K562 (cell line): Measurements from ENCODE around the gene PGD. TPM values are rescaled to one million over a fixed set of nuclear protein-coding genes. Genes with fewer than 3 reads are reported as not detected.
A peak's percentile ranks its signal among the peaks of the same experiment; 100 is the strongest.

Experiments used
- ARID3B ChIP-seq: fragments of 250-450 bp; sonication (Bioruptor Pico); IDR thresholded peaks from 2 replicates; pipeline ENCODE4 v1.4.0; 2020; ENCODE audit warnings: borderline replicate concordance
- CEBPG ChIP-seq, 3 experiments: fragments of 200-800 bp in 1 of 3; sonication (Bioruptor generic) in 1 of 3; sonication (generic) in 1 of 3; formaldehyde crosslinking in 1 of 3; IDR thresholded peaks in 2 of 3; conservative IDR thresholded peaks in 1 of 3; 2 replicates each; pipeline versions ENCODE4 v1.6.1 to v1.8.0; 2016 to 2022; ENCODE audit warnings: missing compliant biosample characterization in 2 of 3, missing genetic modification characterization in 2 of 3, mild to moderate bottlenecking in 1 of 3, missing genetic modification reagents in 1 of 3
- ELF1 ChIP-seq: fragments of 200-800 bp; sonication (Bioruptor generic); IDR thresholded peaks from 2 replicates; pipeline ENCODE4 v1.6.1; 2016; ENCODE audit warnings: missing genetic modification characterization, missing compliant biosample characterization
- EP300 ChIP-seq: IDR thresholded peaks from 2 replicates; pipeline ENCODE4 v1.6.1; 2012; ENCODE audit warnings: low read length, improper control_type of control experiment
- HDGF ChIP-seq: fragments of 450-650 bp; IDR thresholded peaks from 2 replicates; pipeline ENCODE4 v1.6.1; 2016
- KLF6 ChIP-seq: fragments of 250-450 bp; sonication (Bioruptor Pico); IDR thresholded peaks from 2 replicates; pipeline ENCODE4 v1.4.0; 2020; ENCODE audit warnings: mild to moderate bottlenecking, moderate library complexity, borderline replicate concordance
- NFIC ChIP-seq: fragments of 450-650 bp; IDR thresholded peaks from 2 replicates; pipeline ENCODE4 v1.6.1; 2017; ENCODE audit warnings: mild to moderate bottlenecking, inconsistent platforms
- NFRKB ChIP-seq: fragments of 450-650 bp; IDR thresholded peaks from 2 replicates; pipeline ENCODE4 v1.6.1; 2016; ENCODE audit warnings: low read depth
- NRF1 ChIP-seq, 2 experiments: fragments of 450-650 bp; IDR thresholded peaks in 1 of 2; conservative IDR thresholded peaks in 1 of 2; 2 replicates each; pipeline ENCODE4 v1.6.1; 2014; ENCODE audit warnings: mild to moderate bottlenecking in 2 of 2
- SMARCA4 ChIP-seq: fragments of 450-650 bp; IDR thresholded peaks from 2 replicates; pipeline ENCODE4 v1.6.1; 2016
- THAP12 ChIP-seq: fragments of 250-450 bp; sonication (Bioruptor Pico); IDR thresholded peaks from 2 replicates; pipeline ENCODE4 v1.9.0; 2021; ENCODE audit warnings: mild to moderate bottlenecking, inconsistent platforms
- THRA ChIP-seq: fragments of 450-650 bp; IDR thresholded peaks from 2 replicates; pipeline ENCODE4 v1.6.1; 2017; ENCODE audit warnings: mild to moderate bottlenecking, moderate library complexity
- TOE1 ChIP-seq, 2 experiments: fragments of 450-650 bp in 1 of 2; sonication (generic) in 1 of 2; formaldehyde crosslinking in 1 of 2; IDR thresholded peaks; 2 replicates each; pipeline versions ENCODE4 v1.7.1 to v1.8.0; 2016 to 2022; ENCODE audit warnings: borderline replicate concordance in 2 of 2, mild to moderate bottlenecking in 2 of 2, antibody characterized with exemption in 1 of 2, inconsistent platforms in 1 of 2, low read depth in 1 of 2, missing genetic modification reagents in 1 of 2, moderate library complexity in 1 of 2
- WHSC1 ChIP-seq: IDR thresholded peaks from one replicate; pipeline ENCODE4 v1.6.1; 2012; ENCODE audit warnings: low read length, control low read depth, inconsistent platforms
- ZFP36 ChIP-seq: fragments of 150-350 bp; IDR thresholded peaks from 2 replicates; pipeline ENCODE4 v1.6.1; 2018; ENCODE audit warnings: low read length, low read depth; ENCODE audit not compliant: partially characterized antibody
- ZNF354B ChIP-seq: fragments of 250-450 bp; sonication (Bioruptor Pico); IDR thresholded peaks from 2 replicates; pipeline ENCODE4 v1.4.0; 2020
- ZNF592 ChIP-seq: fragments of 450-650 bp; IDR thresholded peaks from 2 replicates; pipeline ENCODE4 v1.6.1; 2017; ENCODE audit warnings: antibody characterized with exemption, mild to moderate bottlenecking
- polyA plus RNA-seq, 8 experiments: library from polyadenylated mRNA; depleted of rRNA in 4 of 8; stranded (reverse) in 5 of 8; unstranded in 3 of 8; fragments of >200 nt; fragmentation: Nextera tagmentation in 2 of 8; fragmentation: Illumina TruSeq in 1 of 8; extraction: Ambion mirVana in 2 of 8; extraction: Trizol in 1 of 8; gene quantifications; 2 replicates each; pipeline versions ENCODE4 v1.2.1 to v1.2.3, GENCODE V29; 2011 to 2014; ENCODE audit warnings: inconsistent platforms in 1 of 8, missing spikeins in 1 of 8
- total RNA-seq, 7 experiments: library from RNA; depleted of rRNA in 6 of 7; stranded (reverse); fragments of >200 nt in 6 of 7; fragmentation: Illumina TruSeq in 2 of 7; extraction: Trizol in 2 of 7; gene quantifications; 2 replicates each; pipeline versions ENCODE4 v1.2.1 to v1.2.3, GENCODE V29; 2011 to 2021; ENCODE audit warnings: low replicate concordance in 1 of 7

Gene PGD
- total and polyA plus RNA-seq, 9 of the 15 experiments (the other 6 are each of a cell fraction or from before 2014, with no cell fraction given) = 177 to 542 (median 270) TPM

- TF ChIP-seq NRF1 (conservative IDR thresholded peaks at IDR 0.05 in 1 of 2, IDR thresholded peaks at IDR 0.05 in 1 of 2) (0 out of 4 replicates have a peak, but pooled peaks of 1 of the 2 experiments have one; percentile 19), WHSC1 (no peak), EP300 (peak; percentile 83), TOE1 (IDR thresholded peaks at IDR 0.05; ENCODE audit: borderline replicate concordance) (peak; percentile 51; the same call in 1 of the 2 replicates), TOE1 (CRISPR knock-in tag; IDR thresholded peaks at IDR 0.05; ENCODE audit: borderline replicate concordance, low read depth) (no peak), NFRKB (peak; percentile 77), KLF6 (CRISPR knock-in tag) (0 out of 2 replicates have a peak, but pooled peaks have one; percentile 62), ZNF354B (CRISPR knock-in tag) (peak; percentile 26; the same call in 1 of the 2 replicates), THAP12 (CRISPR knock-in tag) (0 out of 2 replicates have a peak, but pooled peaks have one; percentile 25), ELF1 (tag) (peak; percentile 83), HDGF (no peak), CEBPG (CRISPR knock-in tag; IDR thresholded peaks at IDR 0.05) (peak; percentile 75; the same call in 1 of the 2 replicates), CEBPG (tag; conservative IDR thresholded peaks at IDR 0.05 in 1 of 2, IDR thresholded peaks at IDR 0.05 in 1 of 2) (peak; percentile 70 to 87), ARID3B (CRISPR knock-in tag) (0 out of 2 replicates have a peak, but pooled peaks have one; percentile 55), THRA (no peak), SMARCA4 (peak; percentile 88), NFIC (peak; percentile 71), ZFP36 (peak; percentile 82), ZNF592 (peak; percentile 98)
Measured at GRCh38 chr1:10415211-10415930, 16.5 kb downstream of the PGD start (continued).
